ENCODE measurements around the gene PPP1R3C.

DNA sequence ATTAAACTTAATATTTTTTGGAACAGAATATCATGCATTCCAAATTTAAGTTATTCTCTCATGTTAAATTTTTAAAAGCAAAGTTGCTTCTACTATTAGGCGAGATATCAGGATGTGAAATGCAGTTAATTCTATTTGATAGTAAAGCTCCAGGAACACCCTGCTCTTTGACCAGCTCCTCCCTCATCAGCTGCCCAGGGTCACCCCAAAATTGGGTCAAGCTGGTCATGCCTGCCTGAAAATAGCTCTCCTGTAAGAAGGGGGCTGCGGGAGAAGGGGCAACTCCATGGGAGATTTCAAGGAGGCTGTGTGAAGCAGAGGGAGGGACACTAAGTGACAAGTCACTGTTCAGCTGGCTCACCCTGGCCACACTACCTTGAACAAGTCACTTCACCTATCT lies 5.9 kb downstream of the PPP1R3C start:
- no peak for TF ChIP-seq CTCF (IDR thresholded peaks at IDR 0.05)
- no peak for TF ChIP-seq POLR2A (IDR thresholded peaks at IDR 0.05)

Measured in testis (tissue), 2 donors.